ENCODE results near the gene SLC25A41.

DNA sequence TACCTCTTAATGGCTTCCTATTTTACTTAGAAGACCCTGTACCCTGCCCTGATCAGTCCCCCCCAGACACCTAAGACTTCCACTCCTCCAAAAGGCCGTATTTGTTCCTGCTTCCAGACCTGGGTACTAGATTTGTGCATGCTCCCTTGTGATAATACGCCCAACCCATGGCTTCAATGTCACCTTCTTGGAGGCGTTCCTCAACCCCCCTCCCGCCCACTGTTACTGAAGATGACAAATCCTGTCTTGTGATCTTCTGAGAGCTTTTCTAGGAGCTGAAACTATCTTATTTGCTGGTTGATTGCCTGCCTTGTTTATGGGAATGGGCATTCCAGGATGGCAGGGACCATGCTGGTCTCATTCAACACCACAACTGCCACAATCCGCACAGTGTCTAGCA lies 16.6 kb upstream of the SLC25A41 start:
- TF ChIP-seq CTCF (IDR thresholded peaks at IDR 0.05) (no peak), EZH2phosphoT487 (IDR thresholded peaks at IDR 0.05) (no peak)

Measured in neural progenitor cell (in vitro differentiated cells).